ENCODE results near the gene PRICKLE2. TPM values are rescaled to one million over a fixed set of nuclear protein-coding genes. Genes with fewer than 3 reads are reported as not detected.

Gene PRICKLE2
- total and polyA plus RNA-seq, 2 donors = 1.0 to 1.2 TPM

DNA sequence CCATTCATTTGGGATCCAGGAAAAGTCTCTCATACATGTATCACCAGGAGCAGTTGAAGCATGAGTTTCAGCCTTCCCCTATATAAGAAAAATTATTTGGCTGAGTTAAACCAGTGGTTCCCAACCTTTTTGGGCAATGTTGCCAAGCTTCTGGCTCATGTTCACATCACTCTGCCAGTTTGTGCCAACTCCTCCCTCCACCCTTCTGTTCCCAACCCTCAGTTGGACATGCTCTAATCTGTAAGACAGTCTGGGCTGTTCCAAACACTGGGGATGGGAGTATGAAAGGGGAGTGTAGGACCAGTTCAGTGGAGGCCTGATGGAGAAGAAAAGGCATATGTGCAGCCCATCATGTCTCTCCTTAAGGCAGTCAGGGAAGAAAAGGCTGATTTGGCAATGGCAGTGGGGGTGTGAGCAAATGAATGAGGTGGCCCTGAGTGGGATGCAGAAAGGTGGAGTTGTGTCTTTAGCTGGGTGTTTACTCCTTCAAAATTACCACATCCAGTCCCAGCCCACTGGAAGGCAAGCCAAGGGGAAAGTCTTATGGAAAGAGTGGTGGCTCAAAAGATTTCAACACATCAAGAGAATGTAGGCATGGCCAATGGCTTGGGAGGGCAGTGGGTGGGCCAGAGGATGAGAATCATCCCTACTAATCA, 32.0 kb upstream of the PRICKLE2 start:
- no peaks in the 10 kb centered on the region for H3K4me1 ChIP-seq (ENCODE audit: control insufficient read depth in 2 of 2, insufficient read depth in 2 of 2, low read length in 2 of 2)
- no peak overlapping the region for H3K4me3 ChIP-seq (ENCODE audit: low read length in 2 of 2)
- no peaks in the 10 kb centered on the region for H3K9me3 ChIP-seq (ENCODE audit: control insufficient read depth in 2 of 2, insufficient read depth in 1 of 2, low read length in 1 of 2)
- H3K36me3 ChIP-seq (ENCODE audit: control insufficient read depth in 2 of 2, insufficient read depth in 2 of 2, low read length in 1 of 2) = no peaks in the 10 kb centered on the region
- no peak overlapping the region for H3K27ac ChIP-seq (ENCODE audit: low read depth in 1 of 2, low read length in 1 of 2)
- DNase-seq (ENCODE audit: low read depth in 6 of 9, low spot score in 9 of 9) = no peak
- no peaks in the 10 kb centered on the region for H3K27me3 ChIP-seq (ENCODE audit: control insufficient read depth in 2 of 2, insufficient read depth in 1 of 2, low read length in 1 of 2)

DNA sequence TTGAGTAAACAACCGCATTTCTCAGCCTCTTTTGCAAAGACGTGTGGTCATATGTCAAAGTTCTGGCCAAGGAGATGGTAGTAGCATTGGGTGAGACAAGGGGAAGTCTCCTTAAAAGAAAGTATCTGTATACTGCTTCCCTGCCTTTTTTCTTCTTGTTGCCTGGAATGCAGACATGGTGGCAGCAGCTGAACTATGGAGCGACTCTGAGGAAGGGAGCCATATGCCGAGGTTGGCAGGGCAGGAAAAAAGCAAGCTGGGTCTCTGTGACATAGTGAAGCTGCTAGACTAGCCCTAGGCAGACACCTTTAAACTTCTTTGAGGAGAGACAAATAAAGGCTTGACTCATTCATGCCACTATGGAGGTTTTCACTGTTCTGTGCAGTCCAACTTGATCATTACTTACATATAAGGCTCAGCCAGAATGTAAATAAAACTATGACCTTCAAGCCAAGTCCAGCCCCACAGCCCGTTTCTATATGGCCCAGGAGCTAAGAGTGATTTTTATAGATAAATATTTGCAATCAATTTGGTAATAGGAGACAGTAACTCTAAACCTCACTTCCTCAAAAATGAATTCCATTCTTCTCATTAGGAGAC, 30.6 kb upstream of the PRICKLE2 start:
- Histone ChIP-seq H3K36me3 (ENCODE audit: control insufficient read depth in 2 of 2, insufficient read depth in 2 of 2, low read length in 1 of 2) (no peaks in the 10 kb centered on the region), H3K27me3 (ENCODE audit: control insufficient read depth in 2 of 2, insufficient read depth in 1 of 2, low read length in 1 of 2) (no peaks in the 10 kb centered on the region), H3K4me1 (ENCODE audit: control insufficient read depth in 2 of 2, insufficient read depth in 2 of 2, low read length in 2 of 2) (no peaks in the 10 kb centered on the region), H3K4me3 (ENCODE audit: low read length in 2 of 2) (no peak overlapping the region), H3K27ac (ENCODE audit: low read depth in 1 of 2, low read length in 1 of 2) (no peak overlapping the region), H3K9me3 (ENCODE audit: control insufficient read depth in 2 of 2, insufficient read depth in 1 of 2, low read length in 1 of 2) (no peaks in the 10 kb centered on the region)
- no peak for DNase-seq (ENCODE audit: low read depth in 6 of 9, low spot score in 9 of 9)
- 90% methylated on average over 5 of the region's 5 CpGs for WGBS

DNA sequence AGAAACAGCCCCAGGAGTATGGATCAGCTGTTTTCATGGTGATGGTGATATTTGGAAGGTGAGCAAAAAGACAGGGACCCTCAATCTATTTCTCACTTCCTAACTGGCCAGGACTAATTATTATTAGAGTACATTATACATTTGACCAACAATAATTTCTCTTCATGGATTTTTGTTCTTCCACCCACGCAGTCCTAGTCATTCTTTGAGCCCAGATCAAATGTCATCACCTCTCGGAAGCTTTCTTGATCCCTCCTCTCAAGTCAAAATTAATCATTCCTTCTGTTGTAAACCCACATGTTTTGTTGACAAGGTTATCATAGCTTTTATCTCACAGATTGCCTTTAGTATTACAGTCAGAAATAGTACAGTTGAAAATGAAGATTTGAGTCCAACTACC, 29.2 kb upstream of the PRICKLE2 start:
- Histone ChIP-seq H3K4me3 (ENCODE audit: low read length in 2 of 2) (no peak overlapping the region), H3K36me3 (ENCODE audit: control insufficient read depth in 2 of 2, insufficient read depth in 2 of 2, low read length in 1 of 2) (no peaks in the 10 kb centered on the region), H3K27ac (ENCODE audit: low read depth in 1 of 2, low read length in 1 of 2) (no peak overlapping the region), H3K4me1 (ENCODE audit: control insufficient read depth in 2 of 2, insufficient read depth in 2 of 2, low read length in 2 of 2) (no peaks in the 10 kb centered on the region), H3K27me3 (ENCODE audit: control insufficient read depth in 2 of 2, insufficient read depth in 1 of 2, low read length in 1 of 2) (no peaks in the 10 kb centered on the region), H3K9me3 (ENCODE audit: control insufficient read depth in 2 of 2, insufficient read depth in 1 of 2, low read length in 1 of 2) (no peaks in the 10 kb centered on the region)
- 83% methylated on average over 2 of the region's 2 CpGs for WGBS
- no peak for DNase-seq (ENCODE audit: low read depth in 6 of 9, low spot score in 9 of 9)

DNA sequence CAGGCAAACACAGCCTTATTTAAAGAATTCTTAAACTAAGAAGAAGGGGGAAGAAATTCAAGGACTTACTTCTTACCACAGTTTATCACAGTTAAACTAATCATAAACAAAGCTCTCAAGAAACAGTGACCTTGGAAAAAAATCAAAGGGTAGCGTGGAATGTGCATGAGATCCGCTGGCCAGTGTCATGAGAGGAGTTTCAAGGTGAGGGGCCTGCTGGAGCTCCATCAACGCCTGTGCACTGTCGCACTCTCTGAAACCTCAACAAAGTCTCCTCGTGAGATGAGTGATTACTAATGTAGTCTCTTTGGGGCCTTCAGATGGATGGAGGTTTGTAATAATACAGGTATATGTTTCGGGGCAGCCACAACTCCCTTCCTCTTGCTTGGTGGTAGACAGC, 28.4 kb upstream of the PRICKLE2 start:
- no peak overlapping the region for H3K4me3 ChIP-seq (ENCODE audit: low read length in 2 of 2)
- H3K27ac ChIP-seq (ENCODE audit: low read depth in 1 of 2, low read length in 1 of 2) = no peak overlapping the region
- H3K9me3 ChIP-seq (ENCODE audit: control insufficient read depth in 2 of 2, insufficient read depth in 1 of 2, low read length in 1 of 2) = no peaks in the 10 kb centered on the region
- no peaks in the 10 kb centered on the region for H3K36me3 ChIP-seq (ENCODE audit: control insufficient read depth in 2 of 2, insufficient read depth in 2 of 2, low read length in 1 of 2)
- 87% methylated on average over 6 of the region's 6 CpGs for WGBS
- no peak for DNase-seq (ENCODE audit: low read depth in 6 of 9, low spot score in 9 of 9)
- H3K4me1 ChIP-seq (ENCODE audit: control insufficient read depth in 2 of 2, insufficient read depth in 2 of 2, low read length in 2 of 2) = no peaks in the 10 kb centered on the region
- no peaks in the 10 kb centered on the region for H3K27me3 ChIP-seq (ENCODE audit: control insufficient read depth in 2 of 2, insufficient read depth in 1 of 2, low read length in 1 of 2)

DNA sequence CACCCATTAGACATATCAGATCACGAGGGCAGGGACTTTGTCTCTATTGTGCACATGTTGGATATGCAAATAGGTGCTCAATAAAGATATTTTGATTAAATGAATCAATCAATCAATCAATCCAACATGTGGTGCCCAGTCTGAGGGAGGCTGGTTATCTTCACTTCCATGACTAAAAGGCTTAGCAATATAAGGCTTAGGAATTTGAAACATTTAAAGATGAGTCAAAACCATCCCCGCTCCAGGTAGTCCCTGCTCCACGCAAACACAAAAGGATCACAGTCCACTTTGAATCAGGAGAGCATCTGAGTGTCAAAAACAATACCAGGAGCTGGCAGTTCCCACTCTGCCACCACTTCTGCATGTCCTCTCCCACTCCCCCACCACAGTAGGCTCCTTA, 25.8 kb upstream of the PRICKLE2 start:
- no peak overlapping the region for H3K4me3 ChIP-seq (ENCODE audit: low read length in 2 of 2)
- H3K27ac ChIP-seq (ENCODE audit: low read depth in 1 of 2, low read length in 1 of 2) = no peak overlapping the region
- WGBS = 89% methylated on average over 3 of the region's 3 CpGs

DNA sequence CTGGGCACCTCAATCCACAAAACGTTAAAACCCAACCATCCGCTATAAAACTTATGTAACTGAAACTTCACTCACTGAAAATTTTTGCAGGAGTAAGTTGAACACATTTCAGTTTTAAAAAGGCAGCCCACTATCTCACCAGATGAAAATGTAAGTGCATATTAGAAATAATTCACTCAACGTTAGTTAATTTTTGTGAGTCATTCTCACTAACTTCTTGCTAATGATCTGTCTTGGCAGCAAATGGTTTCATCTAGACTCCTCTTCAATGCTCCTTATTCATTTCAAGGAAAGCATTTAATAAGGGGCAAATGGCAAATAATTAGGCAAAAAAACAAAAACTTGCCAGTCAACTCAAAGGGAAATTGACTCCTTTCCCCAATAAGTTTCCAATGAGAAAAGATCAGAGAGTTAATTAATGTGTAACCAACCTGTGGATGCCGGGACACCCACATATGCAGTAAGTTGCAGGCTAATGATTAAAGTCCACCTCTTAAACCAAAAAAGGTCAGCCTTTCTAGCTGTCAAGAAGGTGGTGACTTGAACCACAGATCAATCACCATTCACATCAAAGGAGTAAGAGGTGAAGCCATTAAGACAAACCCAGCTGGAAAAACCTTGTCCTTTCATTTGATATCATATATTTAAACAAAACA, 22.9 kb upstream of the PRICKLE2 start:
- WGBS = 93% methylated on average over 4 of the region's 4 CpGs
- no peaks in the 10 kb centered on the region for H3K9me3 ChIP-seq (ENCODE audit: control insufficient read depth in 2 of 2, insufficient read depth in 1 of 2, low read length in 1 of 2)
- H3K27ac ChIP-seq (ENCODE audit: low read depth in 1 of 2, low read length in 1 of 2) = no peak overlapping the region
- no peaks in the 10 kb centered on the region for H3K4me1 ChIP-seq (ENCODE audit: control insufficient read depth in 2 of 2, insufficient read depth in 2 of 2, low read length in 2 of 2)
- no peak for DNase-seq (ENCODE audit: low read depth in 6 of 9, low spot score in 9 of 9)
- H3K36me3 ChIP-seq (ENCODE audit: control insufficient read depth in 2 of 2, insufficient read depth in 2 of 2, low read length in 1 of 2) = no peaks in the 10 kb centered on the region
- no peaks in the 10 kb centered on the region for H3K27me3 ChIP-seq (ENCODE audit: control insufficient read depth in 2 of 2, insufficient read depth in 1 of 2, low read length in 1 of 2)
- H3K4me3 ChIP-seq (ENCODE audit: low read length in 2 of 2) = no peak overlapping the region

More for the DNA sequence above, 25.8 kb upstream of the PRICKLE2 start:
- no peaks in the 10 kb centered on the region for H3K36me3 ChIP-seq (ENCODE audit: control insufficient read depth in 2 of 2, insufficient read depth in 2 of 2, low read length in 1 of 2)
- no peaks in the 10 kb centered on the region for H3K9me3 ChIP-seq (ENCODE audit: control insufficient read depth in 2 of 2, insufficient read depth in 1 of 2, low read length in 1 of 2)
- H3K4me1 ChIP-seq (ENCODE audit: control insufficient read depth in 2 of 2, insufficient read depth in 2 of 2, low read length in 2 of 2) = no peaks in the 10 kb centered on the region
- no peak for DNase-seq (ENCODE audit: low read depth in 6 of 9, low spot score in 9 of 9)
- no peaks in the 10 kb centered on the region for H3K27me3 ChIP-seq (ENCODE audit: control insufficient read depth in 2 of 2, insufficient read depth in 1 of 2, low read length in 1 of 2)

DNA sequence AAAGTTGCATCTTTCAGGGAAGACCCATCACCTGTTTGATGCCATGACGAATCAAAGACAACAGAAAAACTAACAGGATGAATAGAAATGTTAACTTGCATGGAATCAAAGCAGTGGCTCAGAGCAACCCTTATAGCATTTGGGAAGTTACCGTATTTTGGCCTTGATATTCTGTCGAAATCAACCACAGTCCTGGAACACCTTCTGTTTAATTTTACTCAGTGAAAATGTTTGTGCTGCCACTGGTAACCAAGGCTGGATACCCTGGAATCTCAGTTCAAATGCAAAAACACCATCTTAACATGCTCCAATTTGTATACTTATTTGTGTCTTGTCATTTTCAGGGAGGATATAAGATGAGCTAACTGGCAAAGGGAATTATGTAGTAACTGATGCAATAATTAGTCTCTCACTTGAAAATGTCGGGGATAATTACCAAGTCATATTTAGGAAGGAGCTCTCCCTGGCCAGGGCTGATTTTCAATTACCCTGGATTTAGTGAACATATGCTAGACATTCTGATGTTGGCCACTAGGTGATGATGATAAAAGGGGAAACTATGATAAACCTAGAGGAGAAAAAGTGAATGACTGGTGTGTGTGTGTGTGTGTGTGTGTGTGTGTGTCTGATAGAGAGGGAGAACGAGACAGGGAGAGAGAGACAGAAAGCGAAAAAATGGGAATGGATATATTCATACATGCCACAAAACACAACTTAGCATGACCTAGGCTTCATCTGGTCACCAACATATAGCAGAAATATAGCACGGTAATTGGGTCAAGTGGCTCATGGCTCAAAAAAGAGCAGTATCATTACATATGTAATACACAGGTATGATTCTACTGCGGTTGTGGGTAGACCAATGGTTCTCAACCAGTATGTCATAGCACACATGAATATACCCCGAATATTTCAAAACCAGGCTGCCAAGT, 19.0 kb upstream of the PRICKLE2 start:
- no peaks in the 10 kb centered on the region for H3K4me1 ChIP-seq (ENCODE audit: control insufficient read depth in 2 of 2, insufficient read depth in 2 of 2, low read length in 2 of 2)
- H3K27ac ChIP-seq (ENCODE audit: low read depth in 1 of 2, low read length in 1 of 2) = no peak overlapping the region
- H3K27me3 ChIP-seq (ENCODE audit: control insufficient read depth in 2 of 2, insufficient read depth in 1 of 2, low read length in 1 of 2) = no peaks in the 10 kb centered on the region
- DNase-seq (ENCODE audit: low read depth in 6 of 9, low spot score in 9 of 9) = no peak
- H3K4me3 ChIP-seq (ENCODE audit: low read length in 2 of 2) = no peak overlapping the region
- no peaks in the 10 kb centered on the region for H3K36me3 ChIP-seq (ENCODE audit: control insufficient read depth in 2 of 2, insufficient read depth in 2 of 2, low read length in 1 of 2)
- H3K9me3 ChIP-seq (ENCODE audit: control insufficient read depth in 2 of 2, insufficient read depth in 1 of 2, low read length in 1 of 2) = no peaks in the 10 kb centered on the region
- 79% methylated on average over 9 of the region's 9 CpGs for WGBS

DNA sequence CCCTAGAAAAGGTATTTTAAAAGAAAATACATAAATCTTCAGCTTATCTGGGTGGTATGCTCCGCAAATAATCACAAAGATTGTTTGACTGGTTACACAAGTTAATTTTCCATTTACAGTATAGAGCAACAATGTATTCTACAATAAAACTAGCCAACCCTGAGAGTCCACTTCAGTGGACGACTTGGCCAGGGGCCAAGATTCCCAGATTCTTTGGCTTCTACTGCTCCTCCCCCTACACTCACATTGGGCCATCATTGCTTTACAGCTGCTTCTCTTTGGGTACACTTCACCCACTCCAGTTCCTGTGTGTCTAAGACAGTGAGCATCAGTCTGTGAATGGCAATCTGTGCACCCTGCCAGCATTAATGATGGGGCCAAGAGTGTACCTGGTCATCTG, 17.2 kb upstream of the PRICKLE2 start:
- no peak overlapping the region for H3K4me3 ChIP-seq (ENCODE audit: low read length in 2 of 2)
- no peak for DNase-seq (ENCODE audit: low read depth in 6 of 9, low spot score in 9 of 9)
- WGBS = 94% methylated on average over 2 of the region's 2 CpGs
- no peaks in the 10 kb centered on the region for H3K4me1 ChIP-seq (ENCODE audit: control insufficient read depth in 2 of 2, insufficient read depth in 2 of 2, low read length in 2 of 2)
- no peaks in the 10 kb centered on the region for H3K27me3 ChIP-seq (ENCODE audit: control insufficient read depth in 2 of 2, insufficient read depth in 1 of 2, low read length in 1 of 2)
- peaks cover 0 to 8% of the 10 kb centered on the region in 2 donors for H3K9me3 ChIP-seq (ENCODE audit: control insufficient read depth in 2 of 2, insufficient read depth in 1 of 2, low read length in 1 of 2)
- H3K27ac ChIP-seq (ENCODE audit: low read depth in 1 of 2, low read length in 1 of 2) = no peak overlapping the region
- no peaks in the 10 kb centered on the region for H3K36me3 ChIP-seq (ENCODE audit: control insufficient read depth in 2 of 2, insufficient read depth in 2 of 2, low read length in 1 of 2)

DNA sequence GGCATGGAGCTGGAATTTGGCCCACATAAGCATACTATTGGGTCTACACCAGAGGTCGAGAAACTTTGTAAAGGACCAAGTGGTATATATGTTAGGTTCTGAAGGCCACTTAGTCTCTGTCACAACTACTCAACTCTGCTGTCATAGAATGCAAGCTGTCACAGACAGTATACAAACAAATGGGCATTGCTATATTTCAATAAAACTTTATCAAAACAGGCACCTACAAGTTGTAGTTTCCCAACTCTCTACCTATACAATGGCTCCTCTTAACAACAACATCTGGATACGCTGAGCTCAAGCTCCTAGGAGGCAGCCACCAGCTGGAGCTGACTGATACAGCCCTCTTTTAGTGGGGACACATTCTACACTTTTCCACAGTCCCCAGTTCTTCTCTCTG, 15.7 kb upstream of the PRICKLE2 start:
- H3K27ac ChIP-seq (ENCODE audit: low read depth in 1 of 2, low read length in 1 of 2) = no peak overlapping the region

More for the DNA sequence above, 15.7 kb upstream of the PRICKLE2 start:
- Histone ChIP-seq H3K9me3 (ENCODE audit: control insufficient read depth in 2 of 2, insufficient read depth in 1 of 2, low read length in 1 of 2) (peaks cover 0 to 14% of the 10 kb centered on the region in 2 donors), H3K36me3 (ENCODE audit: control insufficient read depth in 2 of 2, insufficient read depth in 2 of 2, low read length in 1 of 2) (no peaks in the 10 kb centered on the region), H3K4me1 (ENCODE audit: control insufficient read depth in 2 of 2, insufficient read depth in 2 of 2, low read length in 2 of 2) (no peaks in the 10 kb centered on the region), H3K27me3 (ENCODE audit: control insufficient read depth in 2 of 2, insufficient read depth in 1 of 2, low read length in 1 of 2) (no peaks in the 10 kb centered on the region), H3K4me3 (ENCODE audit: low read length in 2 of 2) (no peak overlapping the region)
- no peak for DNase-seq (ENCODE audit: low read depth in 6 of 9, low spot score in 9 of 9)
- WGBS = 64% methylated on average over 2 of the region's 2 CpGs
